Activated CD4-positive, alpha-beta memory T cell treated with anti-CD3 and anti-CD28 coated beads, Interleukin-2, amount 10 ng/mL, durations not matched to agents 7 days and 5 days (primary cell): ENCODE measurements around the gene ATF1. TPM values are rescaled to one million over a fixed set of nuclear protein-coding genes. Genes with fewer than 3 reads are reported as not detected.
"Not testable (repeated sequence)": the region's sequence is repeated elsewhere in the genome, so short reads cannot be mapped to it uniquely, and the experiment has no call there.

Experiments
- CTCF ChIA-PET: fragments of 350-600 bp; sonication (Branson Sonifier 250); formaldehyde crosslinking; loops from one replicate; lab custom pipeline; 2021; ENCODE audit warnings: antibody characterized with exemption, inconsistent platforms; lab: Charles Lee
- POLR2A ChIA-PET: fragments of 350-600 bp; sonication (Branson Sonifier 250); formaldehyde crosslinking; loops from one replicate; lab custom pipeline; 2021; ENCODE audit warnings: antibody characterized with exemption; lab: Charles Lee
- DNase-seq: peaks from one replicate; pipeline ENCODE4 v3.0.0-alpha.2; 2020
- H3K27ac Mint-ChIP-seq: one replicate; pipeline ENCODE4 v1.8.0; 2021; ENCODE audit warnings: mild to moderate bottlenecking, mixed read lengths
- H3K27me3 Mint-ChIP-seq: one replicate; pipeline ENCODE4 v1.8.0; 2021; ENCODE audit warnings: mixed read lengths
- H3K36me3 Mint-ChIP-seq: one replicate; pipeline ENCODE4 v1.8.0; 2021; ENCODE audit warnings: low read depth, mixed read lengths
- H3K4me1 Mint-ChIP-seq: one replicate; pipeline ENCODE4 v1.8.0; 2021; ENCODE audit warnings: mixed read lengths
- H3K4me3 Mint-ChIP-seq: one replicate; pipeline ENCODE4 v1.8.0; 2021; ENCODE audit warnings: mild to moderate bottlenecking, mixed read lengths
- H3K9me3 Mint-ChIP-seq: one replicate; pipeline ENCODE4 v1.8.0; 2021; ENCODE audit warnings: mixed read lengths
- total RNA-seq, 2 experiments: library from RNA; stranded (reverse); gene quantifications; one replicate each; pipeline ENCODE4 v1.2.3, GENCODE V29; 2021

The ATF1 gene
- total RNA-seq, 2 experiments from 2014 or later: 44.0 to 48.3 TPM

GRCh38 chr12:50765095-50765911, 1.4 kb downstream of the ATF1 start:
- ChIA-PET CTCF (interaction anchor here (0.6 to 2.5 kb wide), 45 partner anchors 9 to 1024 kb away, joined by 3 to 25 read pairs (median 4); partner anchors contain the start of genes DAZAP2, DIP2B, POU6F1 and SLC11A2), POLR2A (interaction anchor here (0.5 to 3.1 kb wide), 29 partner anchors 9 to 653 kb away, joined by 3 to 40 read pairs (median 7); partner anchors contain the start of genes BIN2, CERS5, COX14 and CSRNP2)
- no peaks in the 10 kb centered on the region for H3K27me3 Mint-ChIP-seq
- H3K4me3 Mint-ChIP-seq: peak overlapping the region; percentile 79
- peak overlapping the region; percentile 91 for H3K27ac Mint-ChIP-seq
- DNase-seq: peak; percentile 65
- H3K36me3 Mint-ChIP-seq: peaks cover 30% of the 10 kb centered on the region
- H3K4me1 Mint-ChIP-seq: peaks cover 35% of the 10 kb centered on the region
- peaks cover 4% of the 10 kb centered on the region for H3K9me3 Mint-ChIP-seq

GRCh38 chr12:50768391-50768790, 4.5 kb downstream of the ATF1 start:
- H3K27ac Mint-ChIP-seq: no peak overlapping the region
- ChIA-PET POLR2A (interaction anchor here (1.2 kb wide), 1 partner anchor 29 kb away, joined by 3 read pairs; no protein-coding TSS in a partner anchor), CTCF (no interaction called here)
- H3K36me3 Mint-ChIP-seq: peaks cover 47% of the 10 kb centered on the region
- no peaks in the 10 kb centered on the region for H3K27me3 Mint-ChIP-seq
- peaks cover 8% of the 10 kb centered on the region for H3K9me3 Mint-ChIP-seq
- DNase-seq: no peak
- peaks cover 30% of the 10 kb centered on the region for H3K4me1 Mint-ChIP-seq
- no peak overlapping the region for H3K4me3 Mint-ChIP-seq

GRCh38 chr12:50768813-50769212, 4.9 kb downstream of the ATF1 start:
- H3K4me3 Mint-ChIP-seq, CTCF ChIA-PET, H3K9me3 Mint-ChIP-seq, H3K27me3 Mint-ChIP-seq, H3K27ac Mint-ChIP-seq, DNase-seq: not testable (repeated sequence)
- Mint-ChIP-seq H3K4me1 (peaks cover 32% of the 10 kb centered on the region), H3K36me3 (peaks cover 48% of the 10 kb centered on the region)
- POLR2A ChIA-PET: interaction anchor here (1.2 kb wide), 1 partner anchor 29 kb away, joined by 3 read pairs; no protein-coding TSS in a partner anchor

- H3K9me3 Mint-ChIP-seq: peaks cover 8% of the 10 kb centered on the region
- ChIA-PET CTCF (no interaction called here), POLR2A (no interaction called here)
- H3K36me3 Mint-ChIP-seq: peaks cover 40% of the 10 kb centered on the region
- no peaks in the 10 kb centered on the region for H3K27me3 Mint-ChIP-seq
- peaks cover 24% of the 10 kb centered on the region for H3K4me1 Mint-ChIP-seq
- H3K27ac Mint-ChIP-seq: no peak overlapping the region
- no peak overlapping the region for H3K4me3 Mint-ChIP-seq
- DNase-seq: no peak
Observed at GRCh38 chr12:50771409-50771808, 7.5 kb downstream of the ATF1 start.

GRCh38 chr12:50772470-50772869, 8.6 kb downstream of the ATF1 start:
- Mint-ChIP-seq H3K27me3 (no peaks in the 10 kb centered on the region), H3K4me1 (peaks cover 23% of the 10 kb centered on the region), H3K4me3 (no peak overlapping the region), H3K27ac (no peak overlapping the region), H3K9me3 (peaks cover 8% of the 10 kb centered on the region), H3K36me3 (peaks cover 35% of the 10 kb centered on the region)
- POLR2A ChIA-PET: no interaction called here
- DNase-seq: no peak
- CTCF ChIA-PET: no interaction called here

- no peak overlapping the region for H3K4me3 Mint-ChIP-seq
- H3K27me3 Mint-ChIP-seq: no peaks in the 10 kb centered on the region
- H3K36me3 Mint-ChIP-seq: peaks cover 35% of the 10 kb centered on the region
- CTCF ChIA-PET: interaction anchor here (2.3 kb wide), 1 partner anchor 8 kb away, joined by 22 read pairs; the partner anchor contains the start of gene ATF1
- POLR2A ChIA-PET: no interaction called here
- peaks cover 23% of the 10 kb centered on the region for H3K4me1 Mint-ChIP-seq
- peaks cover 8% of the 10 kb centered on the region for H3K9me3 Mint-ChIP-seq
- DNase-seq: no peak
- no peak overlapping the region for H3K27ac Mint-ChIP-seq
Observed at GRCh38 chr12:50772877-50773276, 9.0 kb downstream of the ATF1 start.

GRCh38 chr12:50775251-50775650, 11.3 kb downstream of the ATF1 start:
- ChIA-PET CTCF (interaction anchor here (0.9 kb wide), 1 partner anchor 251 kb away, joined by 3 read pairs; the partner anchor contains the start of gene SLC11A2), POLR2A (interaction anchor here (1.5 kb wide), 1 partner anchor 11 kb away, joined by 3 read pairs; no protein-coding TSS in a partner anchor)

GRCh38 chr12:50776749-50777728, 13.1 kb downstream of the ATF1 start:
- DNase-seq: no peak
- H3K4me3 Mint-ChIP-seq: no peak overlapping the region
- ChIA-PET POLR2A (interaction anchor here (1.0 to 1.5 kb wide), 3 partner anchors 11 to 28 kb away, joined by 3 to 5 read pairs (median 4); no protein-coding TSS in a partner anchor), CTCF (interaction anchor here (0.7 to 1.8 kb wide), 2 partner anchors 12 to 441 kb away, joined by 3 to 7 read pairs; no protein-coding TSS in a partner anchor)
- H3K27me3 Mint-ChIP-seq: no peaks in the 10 kb centered on the region
- peaks cover 21% of the 10 kb centered on the region for H3K36me3 Mint-ChIP-seq
- H3K27ac Mint-ChIP-seq: no peak overlapping the region
- peaks cover 18% of the 10 kb centered on the region for H3K4me1 Mint-ChIP-seq
- H3K9me3 Mint-ChIP-seq: peaks cover 4% of the 10 kb centered on the region

More at GRCh38 chr12:50775251-50775650, 11.3 kb downstream of the ATF1 start:
- Mint-ChIP-seq H3K9me3 (peaks cover 4% of the 10 kb centered on the region), H3K27me3 (no peaks in the 10 kb centered on the region), H3K4me3 (no peak overlapping the region), H3K4me1 (peaks cover 18% of the 10 kb centered on the region), H3K36me3 (peaks cover 31% of the 10 kb centered on the region), H3K27ac (no peak overlapping the region)
- DNase-seq: no peak

GRCh38 chr12:50778663-50779590, 15.0 kb downstream of the ATF1 start:
- no peak for DNase-seq
- H3K4me1 Mint-ChIP-seq: peaks cover 5% of the 10 kb centered on the region
- H3K4me3 Mint-ChIP-seq: no peak overlapping the region
- POLR2A ChIA-PET: no interaction called here
- no peaks in the 10 kb centered on the region for H3K27me3 Mint-ChIP-seq
- H3K36me3 Mint-ChIP-seq: peaks cover 9% of the 10 kb centered on the region
- H3K9me3 Mint-ChIP-seq: no peaks in the 10 kb centered on the region
- CTCF ChIA-PET: interaction anchor here (0.7 to 1.8 kb wide), 3 partner anchors 12 to 306 kb away, joined by 3 to 7 read pairs (median 4); no protein-coding TSS in a partner anchor
- no peak overlapping the region for H3K27ac Mint-ChIP-seq

- ChIA-PET POLR2A (no interaction called here), CTCF (interaction anchor here (0.7 kb wide), 1 partner anchor 307 kb away, joined by 4 read pairs; no protein-coding TSS in a partner anchor)
- Mint-ChIP-seq H3K36me3 (peaks cover 14% of the 10 kb centered on the region), H3K4me1 (peaks cover 12% of the 10 kb centered on the region), H3K9me3 (no peaks in the 10 kb centered on the region), H3K27ac (no peak overlapping the region), H3K27me3 (no peaks in the 10 kb centered on the region), H3K4me3 (no peak overlapping the region)
- DNase-seq: no peak
Observed at GRCh38 chr12:50780013-50780412, 16.1 kb downstream of the ATF1 start.

GRCh38 chr12:50784501-50784900, 20.6 kb downstream of the ATF1 start:
- no peak overlapping the region for H3K4me3 Mint-ChIP-seq
- POLR2A ChIA-PET: no interaction called here
- CTCF ChIA-PET: interaction anchor here (1.1 kb wide), 1 partner anchor 19 kb away, joined by 3 read pairs; no protein-coding TSS in a partner anchor

More at GRCh38 chr12:50784501-50784900, 20.6 kb downstream of the ATF1 start:
- no peaks in the 10 kb centered on the region for H3K9me3 Mint-ChIP-seq
- H3K36me3 Mint-ChIP-seq: peaks cover 29% of the 10 kb centered on the region
- H3K4me1 Mint-ChIP-seq: peaks cover 22% of the 10 kb centered on the region
- H3K27ac Mint-ChIP-seq: peak overlapping the region; percentile 59
- no peaks in the 10 kb centered on the region for H3K27me3 Mint-ChIP-seq
- no peak for DNase-seq
